Cortex of kidney (tissue), 1 donor: Measurements from ENCODE around the gene TTC3.

Source experiments
- DNase-seq: peaks from one replicate; lab custom pipeline; 2025; lab: John Stamatoyannopoulos, UW

Gene TTC3

DNA sequence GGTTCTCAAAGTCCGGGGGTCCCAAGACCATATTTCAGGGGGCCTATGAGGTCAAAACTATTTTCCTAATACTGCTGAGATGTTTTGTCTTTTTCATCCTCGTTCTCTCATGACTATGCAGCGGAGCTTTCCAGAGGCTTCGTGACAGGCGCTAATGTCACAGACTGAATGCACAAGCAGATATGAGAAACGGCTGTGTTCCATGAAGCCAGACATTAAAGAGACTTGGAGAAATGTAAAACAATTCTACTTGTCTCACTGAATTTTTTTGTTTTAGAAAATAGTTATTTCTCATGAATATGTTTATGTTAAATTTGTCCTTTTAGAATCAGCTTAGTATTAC, 10.5 kb upstream of the TTC3 start:
- no peak for DNase-seq

DNA sequence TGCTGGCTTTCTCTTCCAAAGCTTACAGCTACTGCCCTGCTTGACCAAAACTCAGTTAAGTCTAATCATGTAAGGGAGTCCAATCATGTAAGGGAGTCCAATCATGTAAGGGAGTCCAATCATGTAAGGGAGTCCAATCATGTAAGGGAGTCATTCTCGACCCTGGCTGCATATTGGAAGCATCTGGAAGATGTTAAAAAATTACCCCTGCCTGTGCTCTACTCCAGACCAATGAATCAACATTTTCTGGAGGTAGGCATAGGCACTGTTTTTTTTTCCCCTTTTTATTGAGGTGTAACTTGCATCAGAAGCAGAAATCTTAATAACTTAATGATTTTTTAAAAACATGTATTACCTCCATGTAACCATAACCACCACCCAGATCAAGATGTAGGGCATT, 9.6 kb upstream of the TTC3 start:
- DNase-seq = no peak

DNA sequence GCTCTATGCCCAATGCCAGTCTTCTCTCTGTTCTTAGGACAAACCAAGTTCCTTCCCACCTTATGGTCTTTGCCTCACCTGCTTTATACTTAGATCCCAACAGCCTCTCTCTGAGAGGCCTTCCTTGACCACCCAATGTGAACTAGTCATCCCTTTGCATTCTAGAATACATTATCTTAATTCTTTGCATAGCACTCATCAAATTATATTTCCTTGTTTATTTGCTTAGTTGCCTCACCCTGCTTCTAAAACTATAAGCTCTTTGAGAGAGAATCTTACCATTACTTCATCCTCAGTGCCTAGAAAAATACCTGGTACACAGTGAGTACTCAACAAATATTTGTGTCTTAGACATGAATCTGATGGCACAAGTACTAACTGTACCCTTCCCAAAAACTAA, 8.2 kb upstream of the TTC3 start:
- no peak for DNase-seq

DNA sequence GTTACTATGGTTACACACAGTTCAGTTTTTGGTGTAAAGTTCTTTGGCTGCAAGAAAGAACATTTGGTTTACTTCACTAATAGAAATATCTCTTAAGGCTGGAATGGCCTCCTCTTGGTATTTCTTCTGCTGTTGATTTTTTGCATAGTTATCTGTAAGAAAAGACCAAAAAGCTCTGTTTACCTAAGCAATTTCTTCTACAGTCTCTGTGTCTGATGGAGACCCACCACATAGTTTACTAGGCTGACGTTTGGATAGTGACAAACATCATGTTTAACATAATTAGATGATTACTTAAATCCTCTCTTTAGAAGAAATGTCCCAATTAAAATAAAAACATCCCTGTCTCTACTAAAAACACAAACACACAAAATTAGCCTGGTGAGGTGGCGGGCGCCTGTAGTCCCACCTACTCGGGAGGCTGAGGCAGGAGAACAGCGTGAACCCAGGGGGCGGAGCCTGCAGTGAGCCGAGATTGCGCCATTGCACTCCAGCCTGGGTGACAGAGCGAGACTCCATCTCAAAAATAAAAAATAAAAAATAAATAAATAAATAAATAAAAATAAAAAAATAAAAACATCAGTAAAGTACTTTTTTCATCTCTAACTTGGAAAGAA, 7.4 kb upstream of the TTC3 start:
- DNase-seq = no peak

DNA sequence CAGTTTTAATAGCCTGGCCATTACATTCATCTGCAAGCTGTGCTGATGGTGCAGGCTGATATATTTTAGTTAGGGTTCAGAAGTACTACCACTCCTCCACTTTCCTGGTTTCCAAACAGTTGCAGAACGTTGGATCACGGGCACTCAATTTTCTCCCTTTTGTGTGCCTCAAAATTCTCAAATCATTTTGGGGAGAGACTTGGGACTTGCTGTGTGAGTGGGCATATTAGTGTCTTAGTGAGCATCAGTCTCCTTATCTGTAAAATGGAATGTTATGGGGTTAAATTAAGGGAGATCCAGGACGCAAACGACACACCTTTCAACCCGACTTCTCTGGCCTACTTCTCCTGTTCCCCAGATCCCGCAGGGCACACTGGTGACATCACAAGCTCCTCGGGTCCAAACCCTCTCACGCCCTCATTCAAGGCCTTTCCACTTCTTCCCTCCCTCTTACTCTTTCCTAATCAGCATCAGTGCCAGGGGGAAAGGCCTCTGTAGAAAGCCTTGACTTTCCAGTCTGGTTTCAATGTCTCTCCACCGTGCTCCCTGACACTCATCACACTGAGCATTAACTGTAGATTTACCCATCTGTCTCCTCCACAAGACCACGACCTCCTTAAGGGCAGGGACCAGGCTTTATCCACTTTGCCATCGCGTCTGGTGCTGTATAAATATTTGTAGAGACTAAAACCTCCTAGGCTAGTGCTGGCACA, 1.3 kb upstream of the TTC3 start:
- DNase-seq = no peak

DNA sequence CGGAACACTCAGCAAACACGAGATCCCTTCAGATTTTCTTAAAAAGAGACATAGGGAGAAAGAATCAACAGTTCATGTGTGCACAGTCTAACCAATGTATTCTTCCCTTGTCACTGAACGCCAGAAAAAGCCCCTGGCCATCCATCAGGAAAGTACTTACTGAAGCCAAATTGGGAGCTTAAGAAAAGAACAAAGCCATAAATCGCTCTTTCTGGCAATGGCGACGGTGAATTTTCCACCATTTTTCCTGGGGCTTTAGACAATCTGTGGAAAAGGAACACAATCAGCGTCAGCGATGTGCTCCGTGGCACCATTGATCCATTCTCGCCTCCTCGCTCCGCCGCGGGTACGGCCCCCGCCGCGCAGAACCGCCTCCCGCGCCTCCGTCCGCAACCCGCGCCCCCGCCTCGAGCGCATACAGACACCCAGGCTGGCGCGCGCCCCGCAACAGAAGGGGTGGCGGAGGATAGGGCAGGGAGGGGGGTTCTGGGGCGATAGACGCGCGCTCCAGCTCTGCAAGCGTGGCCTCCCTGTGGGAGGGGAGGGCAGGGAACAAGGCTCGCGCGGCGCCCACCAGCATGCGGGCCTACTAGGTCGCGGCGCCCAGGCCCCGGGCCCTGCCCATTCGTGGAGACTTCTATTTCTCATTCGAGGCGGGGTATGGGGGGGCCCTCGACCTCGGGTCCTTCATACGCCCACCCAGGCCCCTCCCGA, 623 bp upstream of the TTC3 start:
- no peak for DNase-seq

DNA sequence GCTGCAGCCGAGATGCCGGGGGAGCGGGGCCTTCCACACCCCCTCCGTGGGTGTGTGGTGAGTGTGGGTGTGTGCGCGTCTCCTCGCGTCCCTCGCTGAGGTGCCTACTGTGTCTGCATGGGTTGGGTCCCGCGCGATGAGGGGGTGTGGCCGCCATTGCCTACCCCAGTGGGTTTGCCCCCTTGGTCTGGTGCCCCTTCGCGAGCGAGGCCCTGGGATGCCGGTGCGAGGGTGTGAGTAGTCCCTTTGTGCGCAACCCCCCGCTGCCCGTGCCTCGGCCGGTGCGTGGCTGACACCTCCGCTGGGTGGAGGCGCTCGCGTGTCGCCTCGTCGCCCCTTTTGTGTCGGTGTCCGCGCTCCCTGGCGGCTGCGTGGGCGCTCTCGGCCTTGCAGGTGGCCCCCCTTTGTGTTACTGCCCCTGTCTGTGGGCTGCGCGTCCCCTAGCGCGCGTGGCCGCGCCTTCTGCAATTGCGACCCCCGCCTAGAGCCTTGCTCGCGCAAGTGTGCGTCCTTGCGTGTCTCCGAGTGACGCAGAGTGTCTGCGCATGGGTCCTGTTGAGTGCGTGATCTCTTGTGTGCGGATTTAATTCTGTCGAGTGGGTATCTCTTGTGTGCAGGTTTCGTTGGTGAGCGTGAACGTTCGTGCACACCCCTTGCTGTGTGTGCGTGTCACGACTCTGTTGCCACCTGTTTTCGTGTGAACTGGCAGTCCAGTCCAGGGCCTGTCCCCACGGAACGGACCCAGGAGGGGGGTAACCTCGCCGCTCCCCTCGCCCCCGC, 553 bp downstream of the TTC3 start:
- DNase-seq = no peak

DNA sequence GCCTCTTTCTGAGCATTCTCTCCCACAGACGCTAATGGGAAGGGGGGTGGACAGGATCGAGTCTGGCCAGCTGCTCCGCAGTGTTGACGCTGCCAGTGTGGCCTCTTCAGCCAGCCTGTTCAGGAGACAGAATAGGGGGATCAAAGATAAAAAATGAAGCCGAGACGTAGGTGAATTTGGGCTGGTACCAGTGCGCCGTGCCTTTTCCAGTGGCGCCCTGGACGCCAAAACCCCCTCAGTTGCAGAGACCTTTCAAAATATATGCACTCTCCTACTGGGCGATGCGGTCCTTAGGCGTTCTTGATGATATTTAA, 1.1 kb downstream of the TTC3 start:
- no peak for DNase-seq

DNA sequence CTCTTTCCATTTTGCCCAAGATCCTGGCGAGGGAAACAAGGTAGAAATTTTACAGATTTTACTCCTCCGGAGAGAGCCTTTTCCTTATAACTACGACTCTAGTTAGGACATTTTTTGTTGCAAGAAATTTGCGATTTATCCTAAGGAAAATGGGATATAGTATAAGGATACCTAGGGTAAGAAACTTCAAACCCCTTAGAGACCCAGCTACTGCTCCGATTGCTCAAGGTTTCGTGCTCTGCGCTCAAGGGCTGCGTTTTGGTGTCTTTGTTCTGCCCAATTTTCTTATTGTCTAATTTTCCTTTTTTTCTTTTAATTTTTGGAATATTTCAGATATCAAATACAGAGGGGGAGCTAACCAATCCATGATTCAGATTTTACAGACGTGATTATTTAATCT, 1.5 kb downstream of the TTC3 start:
- DNase-seq = no peak

DNA sequence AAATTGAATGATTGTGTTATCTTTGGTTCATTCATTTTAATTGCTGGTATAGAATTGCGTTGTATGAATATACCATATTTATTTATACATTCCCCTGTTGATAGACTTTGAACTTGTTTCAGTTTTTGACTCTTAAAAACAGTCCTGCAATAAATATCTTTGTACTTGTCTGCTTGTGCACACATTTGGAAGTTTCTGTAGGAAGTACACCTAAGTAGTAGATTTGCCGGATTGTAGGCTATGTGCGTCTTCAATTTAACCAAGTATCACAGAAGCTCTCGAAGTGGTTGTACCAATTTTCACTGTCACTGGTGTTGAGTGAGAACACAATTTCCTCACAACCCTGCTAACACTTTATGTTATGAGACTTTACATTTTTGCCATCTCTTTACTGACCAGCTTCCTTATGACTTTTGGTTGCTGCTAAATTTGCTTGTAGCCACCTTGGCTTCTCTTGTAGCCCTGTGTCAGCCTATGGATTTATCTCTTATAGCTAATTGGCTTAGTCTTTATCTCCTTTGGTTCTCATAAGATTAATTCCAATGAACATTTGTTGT, 2.2 kb downstream of the TTC3 start:
- no peak for DNase-seq

DNA sequence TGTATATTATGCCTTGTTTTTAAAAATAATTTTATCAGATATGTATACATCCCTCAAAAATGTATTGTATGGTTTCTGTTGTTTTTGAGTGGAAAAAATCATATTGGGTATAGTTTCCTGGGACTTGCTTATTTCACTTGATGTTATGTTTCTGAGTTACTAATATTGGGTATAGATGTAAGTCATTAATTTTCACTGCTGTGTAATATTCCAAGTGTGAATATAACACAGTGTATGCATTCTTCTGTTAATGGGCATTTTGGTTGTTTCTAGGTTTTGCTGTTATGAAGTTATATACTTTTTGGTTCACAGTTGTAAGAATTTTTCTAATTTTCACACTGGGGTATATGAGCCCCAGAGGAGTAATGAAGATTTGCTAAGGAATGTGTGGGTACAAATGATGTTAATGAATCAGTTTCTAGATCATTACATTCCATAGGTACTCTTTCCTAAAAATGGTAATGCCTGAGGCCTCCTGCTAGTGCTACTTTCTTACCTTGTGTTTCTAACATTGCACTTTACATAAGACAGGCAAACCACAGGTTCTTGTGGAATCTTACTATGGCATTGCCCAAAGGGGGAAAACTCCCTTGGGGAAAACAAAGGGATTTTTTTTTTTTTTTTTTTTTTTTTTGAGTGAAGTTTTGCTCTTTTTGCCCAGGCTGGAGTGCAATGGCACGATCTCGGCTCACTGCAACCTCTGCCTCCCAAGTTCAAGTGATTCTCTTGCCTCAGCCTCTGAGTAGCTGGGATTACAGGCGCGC, 3.2 kb downstream of the TTC3 start:
- no peak for DNase-seq

DNA sequence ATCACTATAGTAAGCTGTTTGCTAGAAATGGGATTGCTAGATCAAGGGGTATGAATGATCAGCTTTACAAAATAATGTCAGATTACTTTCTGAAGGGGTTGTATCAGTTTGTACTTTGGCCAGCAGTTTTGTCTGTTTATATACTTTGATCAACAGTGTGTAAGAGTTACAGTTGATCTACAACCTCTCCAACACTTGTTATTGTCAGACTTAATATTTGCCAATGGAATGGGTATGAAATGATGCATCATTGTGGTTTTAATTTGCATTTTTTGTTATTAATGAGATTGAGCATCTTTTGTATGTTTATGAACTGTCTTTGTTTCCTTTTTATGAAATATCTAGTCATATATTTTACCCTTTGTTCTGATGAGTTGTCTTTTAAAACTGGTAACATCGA, 4.3 kb downstream of the TTC3 start:
- DNase-seq = no peak

DNA sequence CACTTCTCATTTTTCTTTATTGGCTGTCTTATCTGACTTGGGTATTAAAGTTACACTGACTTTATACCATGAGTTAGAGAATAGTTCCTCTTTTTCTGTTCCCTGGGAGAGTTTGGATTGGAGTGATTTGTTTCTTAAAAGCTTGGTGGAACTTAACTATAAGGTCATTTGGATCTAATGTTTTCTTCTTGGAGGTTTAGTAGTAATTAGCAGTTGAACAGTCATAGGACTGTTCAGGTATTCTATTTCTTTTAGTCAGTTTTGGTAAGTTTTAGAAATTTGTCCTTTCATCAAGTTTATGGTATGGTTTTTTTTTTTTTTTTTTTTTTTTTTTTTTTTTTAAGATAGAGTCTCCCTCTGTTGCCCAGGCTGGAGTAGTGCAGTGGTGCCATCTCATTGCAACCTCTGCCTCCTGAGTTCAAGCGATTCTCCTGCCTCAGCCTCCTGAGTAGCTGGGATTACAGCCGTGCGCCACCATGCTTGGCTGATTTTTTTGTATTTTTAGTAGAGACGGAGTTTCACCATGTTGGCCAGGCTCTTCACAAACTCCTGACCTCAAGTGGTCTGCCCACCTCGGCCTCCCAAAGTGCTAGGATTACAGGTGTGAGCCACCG, 6.3 kb downstream of the TTC3 start:
- no peak for DNase-seq

DNA sequence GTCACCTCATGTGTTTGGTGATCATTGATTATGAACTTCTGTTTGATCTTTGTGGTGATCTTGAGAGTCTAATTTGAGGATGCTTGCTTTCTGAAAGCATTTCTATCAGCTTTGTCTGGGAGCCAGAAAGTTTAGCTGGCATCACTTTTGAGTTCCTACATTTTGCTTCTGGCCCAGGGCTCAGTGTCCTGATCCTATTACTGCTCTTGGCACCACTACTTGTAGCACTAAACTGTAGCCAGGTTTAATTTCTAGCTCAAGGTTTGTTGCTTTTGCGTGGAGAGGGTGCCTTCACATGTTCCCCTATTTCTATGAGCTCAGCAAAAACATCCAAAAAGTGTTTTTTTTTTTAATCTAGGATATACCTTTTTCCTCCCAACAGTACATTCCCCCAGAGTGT, 9.3 kb downstream of the TTC3 start:
- DNase-seq = no peak

DNA sequence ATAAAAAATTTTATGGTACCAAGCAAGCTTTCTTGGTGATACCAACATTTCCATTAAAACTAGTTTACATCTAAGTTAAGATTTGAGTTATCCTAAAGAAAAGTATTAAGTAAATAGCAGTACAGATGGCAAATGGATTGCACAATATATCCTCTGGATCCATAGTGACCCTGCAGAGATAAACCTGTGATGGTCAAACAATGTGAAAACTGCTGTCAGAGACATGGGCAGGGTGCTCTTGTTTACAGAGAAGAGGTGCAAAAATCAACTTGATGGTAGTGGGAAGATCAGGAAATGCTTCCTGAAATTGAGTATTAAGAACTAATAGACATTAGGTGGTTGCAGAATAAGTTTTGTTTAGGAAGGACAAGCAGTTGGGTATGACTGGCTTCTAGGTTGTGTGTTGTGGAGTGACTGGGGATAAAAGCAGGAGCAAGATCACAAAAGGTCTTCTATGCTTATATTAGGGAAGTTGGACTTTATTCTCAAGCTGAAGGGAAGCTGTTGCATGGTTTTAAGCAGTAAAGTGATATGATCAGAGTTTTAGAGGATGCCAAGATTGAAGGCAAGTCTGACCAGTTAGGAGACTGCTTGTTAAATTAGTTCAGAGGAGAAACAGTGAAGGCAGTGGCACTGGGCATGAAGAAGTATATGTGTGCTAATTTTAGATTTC, 9.9 kb downstream of the TTC3 start:
- DNase-seq = no peak

DNA sequence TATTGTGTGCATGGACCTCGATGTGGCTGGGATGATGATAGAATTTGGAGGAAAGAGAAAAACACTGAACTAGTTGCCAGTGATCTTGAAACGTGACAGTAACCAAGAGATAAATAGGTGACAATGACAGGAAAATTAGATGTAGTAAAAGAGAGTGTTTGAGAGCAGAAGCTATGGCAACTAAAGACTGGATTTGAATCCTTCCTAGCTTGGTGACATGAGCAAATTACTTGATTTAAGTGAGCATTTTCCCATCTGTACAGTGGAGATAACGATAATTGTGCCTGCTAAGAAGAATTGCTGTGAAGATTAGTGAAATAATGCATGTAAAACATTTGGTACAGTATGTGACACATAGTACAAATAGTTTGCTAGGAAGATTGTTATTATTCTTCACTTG, 12.7 kb downstream of the TTC3 start:
- DNase-seq = no peak

DNA sequence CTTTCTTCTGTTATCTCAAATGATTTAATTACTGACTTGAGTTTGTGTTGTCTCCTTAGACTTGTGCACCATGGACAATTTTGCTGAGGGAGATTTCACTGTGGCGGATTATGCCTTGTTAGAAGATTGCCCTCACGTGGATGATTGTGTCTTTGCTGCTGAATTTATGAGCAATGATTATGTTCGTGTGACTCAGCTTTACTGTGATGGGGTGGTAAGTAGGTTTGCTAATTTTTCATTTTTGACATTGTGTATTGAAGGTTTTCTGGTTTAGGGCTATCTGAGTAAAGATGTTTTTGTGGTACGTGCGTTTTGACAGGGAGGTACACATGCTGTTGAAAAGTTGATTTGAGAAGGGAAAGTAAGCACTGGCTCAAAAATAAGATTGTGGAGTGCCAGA, 14.1 kb downstream of the TTC3 start:
- DNase-seq = no peak

DNA sequence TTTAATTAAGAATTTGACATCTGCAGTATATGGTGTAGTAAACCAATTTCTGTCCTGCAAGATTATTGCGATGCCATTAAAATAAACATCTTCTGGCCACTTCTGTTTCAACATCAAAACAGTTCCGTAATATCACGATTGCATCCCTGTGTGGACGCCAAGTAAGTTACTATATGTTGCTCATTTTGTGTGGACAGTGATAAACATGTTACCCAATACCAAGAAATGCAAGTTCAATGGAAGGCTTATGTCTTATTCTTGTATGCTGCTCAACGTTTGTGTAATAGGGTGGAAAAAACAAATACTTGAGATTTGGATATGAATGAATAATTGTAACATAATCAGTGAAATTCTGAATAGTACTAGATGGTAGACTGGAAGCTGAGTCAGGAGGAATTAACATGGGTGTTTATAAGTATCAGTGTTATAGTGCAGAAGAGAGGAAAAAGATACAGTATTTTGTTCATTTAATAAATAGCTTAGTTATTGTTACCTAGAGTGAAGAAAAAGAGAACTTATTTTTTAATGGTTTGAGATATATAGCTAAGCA, 15.2 kb downstream of the TTC3 start:
- no peak for DNase-seq

DNA sequence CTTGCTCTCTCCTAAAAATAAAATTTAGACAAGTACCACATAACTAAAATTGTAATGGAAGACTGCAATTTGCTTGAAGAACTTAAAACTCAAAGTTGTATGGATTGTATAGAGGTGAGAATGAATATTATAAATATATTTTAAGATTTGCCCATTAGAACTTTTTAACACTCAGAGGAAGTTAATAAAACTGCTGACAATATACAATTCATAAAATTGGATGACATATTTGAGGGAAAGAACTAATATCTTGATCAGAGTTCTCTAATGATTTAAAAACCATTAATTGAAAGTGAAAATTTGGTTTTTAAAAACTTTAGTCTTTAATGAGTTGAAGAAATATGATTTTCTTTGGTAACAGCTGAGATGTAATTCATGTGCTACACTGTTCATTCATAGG, 20.9 kb downstream of the TTC3 start:
- DNase-seq = no peak

DNA sequence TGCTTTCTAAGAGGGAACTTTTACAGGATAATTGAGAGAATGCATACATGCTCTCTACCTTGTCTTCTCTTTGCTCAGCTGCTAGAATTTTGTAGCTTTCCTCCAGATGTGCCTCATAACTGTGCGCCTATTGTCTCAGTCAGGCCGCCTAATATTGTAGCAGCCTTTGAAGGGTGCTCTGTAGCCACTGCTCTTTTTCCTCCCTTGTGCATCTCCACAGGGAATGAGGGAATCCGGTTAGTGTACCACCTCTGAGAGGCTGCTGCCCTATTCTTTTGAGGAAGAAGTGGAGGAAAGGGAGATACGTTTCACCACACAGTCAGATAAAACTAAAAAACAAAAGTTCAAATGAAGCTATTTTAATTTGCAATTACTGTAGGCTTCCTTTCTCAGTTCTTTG, 22.8 kb downstream of the TTC3 start:
- no peak for DNase-seq

DNA sequence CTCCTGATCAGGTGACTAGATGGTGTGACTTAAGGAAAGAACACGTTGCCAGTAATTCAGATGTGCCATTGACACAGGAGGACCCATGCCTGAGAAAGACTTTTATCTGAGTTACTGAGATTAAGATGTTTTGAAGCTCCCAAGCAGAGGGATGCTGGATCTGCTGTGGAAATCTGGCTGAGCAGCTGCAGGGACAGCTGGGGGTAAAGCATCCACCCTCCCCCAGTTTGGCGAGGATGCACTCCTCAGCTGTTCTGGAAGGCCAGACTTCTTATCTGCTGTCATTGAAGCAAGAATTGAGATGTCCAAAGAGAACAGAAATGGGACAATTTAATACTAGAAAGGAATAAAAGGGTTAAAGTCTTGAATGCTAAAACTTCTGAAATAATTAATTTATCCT, 25.7 kb downstream of the TTC3 start:
- no peak for DNase-seq
